GM19463 (cell line): ENCODE data around the gene TPCN2.
A peak's percentile ranks its signal among the peaks of the same experiment; 100 is the strongest.

Experiments
- ATAC-seq: cut with Tn5 transposase; IDR thresholded peaks from one replicate; pipeline ENCODE4 v1.9.1; 2021; ENCODE audit warnings: mild to moderate bottlenecking, moderate library complexity; ENCODE audit not compliant: unreplicated experiment

The TPCN2 gene

GRCh38 chr11:69091638-69092165, 43.0 kb downstream of the TPCN2 start:
- no peak for ATAC-seq

GRCh38 chr11:69092263-69092662, 43.5 kb downstream of the TPCN2 start:
- ATAC-seq = no peak

GRCh38 chr11:69093106-69093505, 44.4 kb downstream of the TPCN2 start:
- no peak for ATAC-seq

- no peak for ATAC-seq
These were observed 45.6 kb downstream of the TPCN2 start for GRCh38 chr11:69094111-69094914.

GRCh38 chr11:69094915-69095290, 46.2 kb downstream of the TPCN2 start:
- no peak for ATAC-seq

- no peak for ATAC-seq
These were observed 46.6 kb downstream of the TPCN2 start for GRCh38 chr11:69095300-69095699.

- ATAC-seq = no peak
These were observed 47.7 kb downstream of the TPCN2 start for GRCh38 chr11:69096473-69096872.

- no peak for ATAC-seq
These were observed 48.5 kb downstream of the TPCN2 start for GRCh38 chr11:69097263-69097662.

- ATAC-seq = no peak
These were observed 50.4 kb downstream of the TPCN2 start for GRCh38 chr11:69099180-69099579.

- no peak for ATAC-seq
These were observed 51.9 kb downstream of the TPCN2 start for GRCh38 chr11:69100454-69101114.

GRCh38 chr11:69101115-69101791, 52.5 kb downstream of the TPCN2 start:
- peak; percentile 70 for ATAC-seq

- no peak for ATAC-seq
These were observed 53.3 kb downstream of the TPCN2 start for GRCh38 chr11:69101792-69102695.

GRCh38 chr11:69102732-69103615, 54.2 kb downstream of the TPCN2 start:
- no peak for ATAC-seq

GRCh38 chr11:69104212-69104855, 55.6 kb downstream of the TPCN2 start:
- no peak for ATAC-seq

- ATAC-seq = no peak
These were observed 56.2 kb downstream of the TPCN2 start for GRCh38 chr11:69104856-69105395.

- ATAC-seq = no peak
These were observed 56.8 kb downstream of the TPCN2 start for GRCh38 chr11:69105461-69106030.

- no peak for ATAC-seq
These were observed 57.5 kb downstream of the TPCN2 start for GRCh38 chr11:69106031-69106811.

GRCh38 chr11:69107413-69107812, 58.7 kb downstream of the TPCN2 start:
- ATAC-seq = no peak
